Epithelial cell of proximal tubule (primary cell): ENCODE data around the gene ANKRD62. TPM values are rescaled to one million over a fixed set of nuclear protein-coding genes. Genes with fewer than 3 reads are reported as not detected.

Experiments
- DNase-seq: peaks from one replicate; pipeline ENCODE4 v3.0.0-alpha.2; 2011; ENCODE audit warnings: low read depth
- H3K4me3 ChIP-seq: 2 replicates; pipeline ENCODE4 v1.5.1; 2011; ENCODE audit warnings: low read depth, mild to moderate bottlenecking, low read length
- CTCF ChIP-seq: conservative IDR thresholded peaks from 2 replicates; pipeline ENCODE4 v1.5.1; 2012; ENCODE audit warnings: low read depth, mild to moderate bottlenecking, low read length
- total RNA-seq: library from RNA; depleted of rRNA; stranded (reverse); fragments of >200 nt; gene quantifications from 2 replicates; pipeline ENCODE4 v1.2.3, GENCODE V29; 2015

Gene ANKRD62
- total RNA-seq: not detected in 2 replicates

GRCh38 chr18:12093520-12094257 lies at the start of gene ANKRD62:
TSS of gene ANKRD62 (plus strand) at chr18:12093843. CDS start at chr18:12094018, 175 bp downstream.
- DNase-seq: no peak
- no peak within 1 kb of the TSS for H3K4me3 ChIP-seq
- TF ChIP-seq CTCF: no peak

GRCh38 chr18:12044591-12044990 lies 49.1 kb upstream of the ANKRD62 start:
- no peak for DNase-seq
- no peak for TF ChIP-seq CTCF
- no peak overlapping the region for H3K4me3 ChIP-seq

GRCh38 chr18:12046046-12046750 lies 47.4 kb upstream of the ANKRD62 start:
- no peak for DNase-seq
- no peak overlapping the region for H3K4me3 ChIP-seq
- no peak for TF ChIP-seq CTCF

- peak; percentile 36 for TF ChIP-seq CTCF
- no peak for DNase-seq
- no peak overlapping the region for H3K4me3 ChIP-seq
Observed at GRCh38 chr18:12046751-12047335, 46.8 kb upstream of the ANKRD62 start.

- no peak overlapping the region for H3K4me3 ChIP-seq
- no peak for TF ChIP-seq CTCF
- DNase-seq: no peak
Observed at GRCh38 chr18:12048010-12048826, 45.4 kb upstream of the ANKRD62 start.

GRCh38 chr18:12048827-12049175 lies 44.8 kb upstream of the ANKRD62 start:
- peak; percentile 26 for DNase-seq
- H3K4me3 ChIP-seq: no peak overlapping the region
- no peak for TF ChIP-seq CTCF
